ENCODE measurements around the gene MUC16. TPM values are rescaled to one million over a fixed set of nuclear protein-coding genes. Genes with fewer than 3 reads are reported as not detected.

Gene MUC16
- total and polyA plus RNA-seq, 2 of the 4 experiments (the other 2 are of a cell fraction) = not detected

- H3K9me1 ChIP-seq (ENCODE audit: insufficient read depth, low read length) = no peaks in the 10 kb centered on the region
- dilution Hi-C loops (cut with HindIII; ENCODE audit: low sequenced_read_pairs, unreplicated experiment) = no loop called here
- H3K27ac ChIP-seq (ENCODE audit: insufficient read depth, low read length) = no peak overlapping the region
- no peak overlapping the region for H3K23ac ChIP-seq (ENCODE audit: low read depth, low read length)
- H3K56ac ChIP-seq (ENCODE audit: extremely low read depth, insufficient read depth, low read length) = no peak overlapping the region
- in situ Hi-C loops (cut with MboI; ENCODE audit: low sequenced_read_pairs) = no loop called here
- no TSS peak for BruUV-seq (replicated peaks)
- ATAC-seq (ENCODE audit: low read depth) (no peak), DNase-seq (no peak)
- H3K27me3 ChIP-seq (ENCODE audit: control insufficient read depth, insufficient read depth, low read length) = no peaks in the 10 kb centered on the region
- no peaks in the 10 kb centered on the region for H4K20me1 ChIP-seq (ENCODE audit: insufficient read depth, low read length)
- H2BK120ac ChIP-seq (ENCODE audit: low read depth, low read length) = no peak overlapping the region
- H2AK9ac ChIP-seq (replicated peaks; ENCODE audit: low read depth, low read length, poor library complexity) = no peak overlapping the region
- no CpG with 5 or more reads among the region's 4 CpGs for WGBS, 2 experiments (ENCODE audit: extremely low coverage in 2 of 2, insufficient read length in 1 of 2)
- H3K4ac ChIP-seq (ENCODE audit: low read depth, low read length) = no peak overlapping the region
- H3K14ac ChIP-seq (replicated peaks; ENCODE audit: low read depth, low read length) = no peak overlapping the region
- CTCF ChIA-PET = no interaction called here
- no peaks in the 10 kb centered on the region for H3K36me3 ChIP-seq (ENCODE audit: control insufficient read depth, insufficient read depth, low read length)
- H2BK15ac ChIP-seq (ENCODE audit: low read depth, low read length) = no peak overlapping the region
- H3K4me3 ChIP-seq (ENCODE audit: insufficient read depth, low read depth, low read length) = no peak overlapping the region
- no peak overlapping the region for H3K9ac ChIP-seq (ENCODE audit: low read depth, low read length)
- no peak overlapping the region for H3K18ac ChIP-seq (ENCODE audit: low read depth, low read length)
- peaks cover 47% of the 10 kb centered on the region for H3K9me3 ChIP-seq (ENCODE audit: control insufficient read depth, insufficient read depth, low read length)
- no peak overlapping the region for H4K5ac ChIP-seq (ENCODE audit: low read depth, low read length)
- H2AFZ ChIP-seq (replicated peaks; ENCODE audit: low read length, poor library complexity) = no peak overlapping the region
- no peak overlapping the region for H2BK20ac ChIP-seq (ENCODE audit: low read depth, low read length)
- H4K91ac ChIP-seq (ENCODE audit: insufficient read depth, low read depth, low read length) = no peak overlapping the region
- no peak overlapping the region for H4K8ac ChIP-seq (ENCODE audit: low read depth in 2 of 2, low read length in 2 of 2)
- H3K4me2 ChIP-seq (ENCODE audit: low read depth, low read length) = no peak overlapping the region
- no peaks in the 10 kb centered on the region for H3K4me1 ChIP-seq (ENCODE audit: control insufficient read depth, insufficient read depth, low read length)
- TF ChIP-seq CTCF (conservative IDR thresholded peaks at IDR 0.05; ENCODE audit: low read depth, low read length) = no peak
- no peak for TF ChIP-seq MAZ (IDR thresholded peaks at IDR 0.05; ENCODE audit: borderline replicate concordance, low read depth, low read length)
- TF ChIP-seq SMC3 (IDR thresholded peaks at IDR 0.05; ENCODE audit: low read depth, low read length) = no peak
- no peak overlapping the region for H2AK5ac ChIP-seq (ENCODE audit: low read depth, low read length)
- POLR2A ChIA-PET (ENCODE audit: unreplicated experiment) = no interaction called here
- intact Hi-C loops (cut with micrococcal nuclease) = no loop called here
- H2BK5ac ChIP-seq (ENCODE audit: low read depth, low read length, poor library complexity, severe bottlenecking) = no peak overlapping the region
- no peaks in the 10 kb centered on the region for H3K79me1 ChIP-seq (ENCODE audit: low read depth in 1 of 2, low read length in 2 of 2)
Observed at GRCh38 chr19:8965887-8966286, 44.3 kb downstream of the MUC16 start.

Other genes starting within 250 kb of the MUC16 start
- gene ZNF558, start 178.1 kb downstream of the MUC16 start, total RNA-seq (2012; rRNA removed) = 16.7 and 21.0 TPM in 2 replicates
- gene ZNF558, start 178.1 kb downstream of the MUC16 start, polyA plus RNA-seq (2012; rRNA removed) = 13.7 and 14.3 TPM in 2 replicates
- not detected in 2 replicates for gene MBD3L1, start 178.0 kb downstream of the MUC16 start, total RNA-seq (2012; rRNA removed)
- not detected in 2 replicates for gene MBD3L1, start 178.0 kb downstream of the MUC16 start, polyA plus RNA-seq (2012; rRNA removed)
- not detected in 2 replicates for gene OR1M1, start 76.7 kb upstream of the MUC16 start, total RNA-seq (2012; rRNA removed)
- gene OR1M1, start 76.7 kb upstream of the MUC16 start, polyA plus RNA-seq (2012; rRNA removed) = not detected in 2 replicates
- gene OR7G2, start 97.1 kb upstream of the MUC16 start, total RNA-seq (2012; rRNA removed) = not detected in 2 replicates
- gene OR7G2, start 97.1 kb upstream of the MUC16 start, polyA plus RNA-seq (2012; rRNA removed) = not detected in 2 replicates
- gene OR7G1, start 105.4 kb upstream of the MUC16 start, total RNA-seq (2012; rRNA removed) = not detected in 2 replicates
- gene OR7G1, start 105.4 kb upstream of the MUC16 start, polyA plus RNA-seq (2012; rRNA removed) = not detected in 2 replicates
- not detected in 2 replicates for gene OR7G3, start 116.5 kb upstream of the MUC16 start, total RNA-seq (2012; rRNA removed)
- gene OR7G3, start 116.5 kb upstream of the MUC16 start, polyA plus RNA-seq (2012; rRNA removed) = not detected in 2 replicates
- 16.4 and 17.6 TPM in 2 replicates for gene ZNF317, start 130.0 kb upstream of the MUC16 start, total RNA-seq (2012; rRNA removed)
- gene ZNF317, start 130.0 kb upstream of the MUC16 start, polyA plus RNA-seq (2012; rRNA removed) = 12.3 and 13.0 TPM in 2 replicates
- gene OR7D2, start 168.6 kb upstream of the MUC16 start, total RNA-seq (2012; rRNA removed) = not detected in 2 replicates
- gene OR7D2, start 168.6 kb upstream of the MUC16 start, polyA plus RNA-seq (2012; rRNA removed) = not detected in 2 replicates
- gene OR7D4, start 209.2 kb upstream of the MUC16 start, total RNA-seq (2012; rRNA removed) = not detected in 2 replicates
- not detected in 2 replicates for gene OR7D4, start 209.2 kb upstream of the MUC16 start, polyA plus RNA-seq (2012; rRNA removed)
- gene OR7E24, start 240.5 kb upstream of the MUC16 start, total RNA-seq (2012; rRNA removed) = not detected in 2 replicates
- not detected in 2 replicates for gene OR7E24, start 240.5 kb upstream of the MUC16 start, polyA plus RNA-seq (2012; rRNA removed)